Hepatocyte (in vitro differentiated cells): ENCODE data around the gene MAPK8IP3. TPM values are rescaled to one million over a fixed set of nuclear protein-coding genes. Genes with fewer than 3 reads are reported as not detected.
A peak's percentile ranks its signal among the peaks of the same experiment; 100 is the strongest.

Source experiments
- DNase-seq: peaks from one replicate; pipeline ENCODE4 v3.0.0-alpha.2; 2016; ENCODE audit warnings: low spot score
- H2AFZ ChIP-seq: fragments of 200-600 bp; sonication (generic); 2 replicates; pipeline ENCODE4 v1.6.0; 2016; ENCODE audit warnings: antibody characterized with exemption, mild to moderate bottlenecking
- H3K27ac ChIP-seq: fragments of 200-600 bp; sonication (generic); 2 replicates; pipeline ENCODE4 v1.5.1; 2016; ENCODE audit warnings: mild to moderate bottlenecking
- H3K27me3 ChIP-seq: fragments of 200-600 bp; sonication (generic); 2 replicates; pipeline ENCODE4 v1.6.1; 2016
- H3K36me3 ChIP-seq: fragments of 200-600 bp; sonication (generic); replicated peaks from 2 replicates; pipeline ENCODE4 v1.5.1; 2016; ENCODE audit warnings: low read depth; ENCODE audit not compliant: insufficient read depth
- H3K4me1 ChIP-seq: fragments of 200-600 bp; sonication (generic); 2 replicates; pipeline ENCODE4 v1.5.1; 2016; ENCODE audit warnings: mild to moderate bottlenecking, moderate library complexity; ENCODE audit not compliant: insufficient read depth
- H3K4me2 ChIP-seq: fragments of 200-600 bp; sonication (generic); 2 replicates; pipeline ENCODE4 v1.6.0; 2016
- H3K4me3 ChIP-seq: fragments of 200-600 bp; sonication (generic); 2 replicates; pipeline ENCODE4 v1.5.1; 2016; ENCODE audit warnings: mild to moderate bottlenecking
- H3K79me2 ChIP-seq: fragments of 200-600 bp; sonication (generic); 2 replicates; pipeline ENCODE4 v1.6.0; 2017; ENCODE audit warnings: mild to moderate bottlenecking
- H3K9me2 ChIP-seq: fragments of 200-600 bp; sonication (generic); replicated peaks from 2 replicates; pipeline ENCODE4 v1.6.0; 2017; ENCODE audit warnings: mild to moderate bottlenecking; ENCODE audit not compliant: insufficient read depth
- H3K9me3 ChIP-seq: fragments of 200-600 bp; sonication (generic); 2 replicates; pipeline ENCODE4 v1.5.1; 2016; ENCODE audit warnings: low read depth, mild to moderate bottlenecking
- H4K20me1 ChIP-seq: fragments of 200-600 bp; sonication (generic); 2 replicates; pipeline ENCODE4 v1.6.0; 2016; ENCODE audit warnings: mild to moderate bottlenecking; ENCODE audit not compliant: insufficient read depth, poor library complexity, severe bottlenecking
- CTCF ChIP-seq: fragments of 200-600 bp; sonication (generic); IDR thresholded peaks from 2 replicates; pipeline ENCODE4 v1.5.1; 2016; ENCODE audit warnings: antibody characterized with exemption, mild to moderate bottlenecking; ENCODE audit not compliant: poor library complexity
- EZH2 ChIP-seq: fragments of 200-600 bp; sonication (generic); IDR thresholded peaks from 2 replicates; pipeline ENCODE4 v1.6.1; 2016; ENCODE audit warnings: antibody characterized with exemption, mild to moderate bottlenecking, borderline replicate concordance
- EZH2phosphoT487 ChIP-seq: fragments of 200-600 bp; sonication (generic); IDR thresholded peaks from one replicate; pipeline ENCODE4 v1.6.1; 2018; ENCODE audit warnings: antibody characterized with exemption, mild to moderate bottlenecking, low read depth, moderate library complexity; ENCODE audit not compliant: unreplicated experiment, severe bottlenecking
- WGBS: methylation state at CpG from one replicate; pipeline ENCODE4 v1.1.6; 2016; ENCODE audit warnings: low lambda C conversion rate; ENCODE audit errors: missing lambda C conversion rate; 5-methylcytosine and 5-hydroxymethylcytosine counted together
- polyA plus RNA-seq: library from polyadenylated mRNA; unstranded; fragments of >200 nt; fragmentation: Nextera tagmentation; extraction: Ambion mirVana; gene quantifications from 2 replicates; pipeline ENCODE4 v1.2.1, GENCODE V29; 2016
- total RNA-seq: library from RNA; depleted of rRNA; stranded (reverse); fragments of >200 nt; gene quantifications from 2 replicates; pipeline ENCODE4 v1.2.3, GENCODE V29; 2014

Gene MAPK8IP3
- total and polyA plus RNA-seq, 2 experiments from 2014 or later = 42.3 to 44.9 TPM

- Histone ChIP-seq H2AFZ (no peak overlapping the region), H3K4me3 (no peak overlapping the region), H3K4me1 (peaks cover 18% of the 10 kb centered on the region), H3K9me3 (no peaks in the 10 kb centered on the region), H3K27me3 (no peaks in the 10 kb centered on the region), H3K27ac (no peak overlapping the region), H3K36me3 (no peaks in the 10 kb centered on the region), H3K9me2 (no peaks in the 10 kb centered on the region), H3K4me2 (no peak overlapping the region), H4K20me1 (peaks cover 16% of the 10 kb centered on the region), H3K79me2 (peaks cover 42% of the 10 kb centered on the region)
- DNase-seq = no peak
- 88% methylated on average over 28 of the region's 34 CpGs for WGBS
- TF ChIP-seq EZH2phosphoT487 = no peak
- TF ChIP-seq EZH2 = no peak
- no peak for TF ChIP-seq CTCF
These were observed 72.5 kb downstream of the MAPK8IP3 start for GRCh38 chr16:1778200-1779179.

- TF ChIP-seq EZH2 (no peak), EZH2phosphoT487 (no peak), CTCF (no peak)
- WGBS = 95% methylated on average over 8 of the region's 8 CpGs
- Histone ChIP-seq H3K9me2 (no peaks in the 10 kb centered on the region), H3K36me3 (no peaks in the 10 kb centered on the region), H3K4me2 (no peak overlapping the region), H3K9me3 (no peaks in the 10 kb centered on the region), H3K79me2 (peaks cover 40% of the 10 kb centered on the region), H2AFZ (no peak overlapping the region), H3K4me1 (peaks cover 16% of the 10 kb centered on the region), H3K27me3 (no peaks in the 10 kb centered on the region), H4K20me1 (peaks cover 8% of the 10 kb centered on the region), H3K4me3 (no peak overlapping the region), H3K27ac (no peak overlapping the region)
- no peak for DNase-seq
These were observed 73.3 kb downstream of the MAPK8IP3 start for GRCh38 chr16:1779234-1779701.

- no peak for TF ChIP-seq EZH2phosphoT487
- Histone ChIP-seq H3K9me3 (no peaks in the 10 kb centered on the region), H3K36me3 (no peaks in the 10 kb centered on the region), H3K4me3 (no peak overlapping the region), H3K4me2 (peak overlapping the region; percentile 97), H3K27me3 (no peaks in the 10 kb centered on the region), H3K79me2 (peaks cover 40% of the 10 kb centered on the region), H4K20me1 (peaks cover 4% of the 10 kb centered on the region), H3K27ac (no peak overlapping the region), H3K9me2 (no peaks in the 10 kb centered on the region), H2AFZ (no peak overlapping the region), H3K4me1 (peaks cover 9% of the 10 kb centered on the region)
- DNase-seq = no peak
- 92% methylated on average over 25 of the region's 27 CpGs for WGBS
These were observed 74.0 kb downstream of the MAPK8IP3 start for GRCh38 chr16:1779741-1780676.
